ENCODE measurements around the gene NRP2. TPM values are rescaled to one million over a fixed set of nuclear protein-coding genes. Genes with fewer than 3 reads are reported as not detected.

The NRP2 gene
- total and polyA plus RNA-seq, 2 donors (not counting 1 experiment from before 2014, with no cell fraction given), result 1.8 to 6.8 TPM

- 53% methylated on average over 7 of the region's 7 CpGs for WGBS (ENCODE audit: insufficient coverage)
- no peak overlapping the region for H3K9ac ChIP-seq (ENCODE audit: low read length)
These were observed 87.6 kb downstream of the NRP2 start for GRCh38 chr2:205769879-205770278.

GRCh38 chr2:205770577-205770976, 88.3 kb downstream of the NRP2 start:
- Histone ChIP-seq H3K4me2 (replicated peaks; ENCODE audit: low read depth, low read length, poor library complexity, severe bottlenecking) (no peak overlapping the region), H3K36me3 (replicated peaks in 1 of 2; ENCODE audit: control extremely low read depth in 1 of 2, control insufficient read depth in 1 of 2, extremely low read depth in 1 of 2, insufficient read depth in 2 of 2, low read length in 1 of 2) (no peaks in the 10 kb centered on the region), H3K27ac (ENCODE audit: low read length in 2 of 2) (no peak overlapping the region), H3K4me1 (ENCODE audit: control insufficient read depth in 2 of 2, insufficient read depth in 2 of 2, low read length in 2 of 2) (peaks cover 0 to 4% of the 10 kb centered on the region in 2 donors), H3K9ac (ENCODE audit: low read length) (no peak overlapping the region), H3K79me2 (ENCODE audit: control insufficient read depth, insufficient read depth, low read length) (no peaks in the 10 kb centered on the region), H4K20me1 (ENCODE audit: control insufficient read depth, insufficient read depth, low read length, poor library complexity, severe bottlenecking) (no peaks in the 10 kb centered on the region), H3K9me3 (ENCODE audit: control extremely low read depth in 1 of 3, control insufficient read depth in 2 of 3, insufficient read depth in 1 of 3, low read length in 2 of 3) (no peaks in the 10 kb centered on the region), H3K27me3 (replicated peaks in 1 of 4; ENCODE audit: control extremely low read depth in 1 of 4, control insufficient read depth in 3 of 4, insufficient read depth in 4 of 4, low read length in 3 of 4) (no peaks in the 10 kb centered on the region), H2AFZ (ENCODE audit: insufficient read depth, low read depth, low read length, poor library complexity, severe bottlenecking) (no peak overlapping the region), H3K4me3 (ENCODE audit: control extremely low read depth in 1 of 5, extremely low read depth in 1 of 5, insufficient read depth in 1 of 5, low read depth in 2 of 5, low read length in 4 of 5) (no peak overlapping the region)
- no peak for DNase-seq
- WGBS (ENCODE audit: insufficient coverage), result no CpG with 5 or more reads among the region's 7 CpGs
- no peak overlapping the region for H3K27ac Mint-ChIP-seq
- ChIA-PET POLR2A (no interaction called here), CTCF (no interaction called here)
- no peaks in the 10 kb centered on the region for H3K9me3 Mint-ChIP-seq (ENCODE audit: insufficient read depth)
- intact Hi-C loops (cut with micrococcal nuclease), result no loop called here
- TF ChIP-seq CTCF (IDR thresholded peaks at IDR 0.05) (no peak), EZH2 (IDR thresholded peaks at IDR 0.05; ENCODE audit: borderline replicate concordance, insufficient read depth, low read depth, low read length, poor library complexity, severe bottlenecking) (no peak)
- H3K4me1 Mint-ChIP-seq, result peaks cover 5% of the 10 kb centered on the region
- no peak for ATAC-seq (ENCODE audit: low read depth)
- H3K4me3 Mint-ChIP-seq, result no peak overlapping the region
- H3K27me3 Mint-ChIP-seq, result peaks cover 25% of the 10 kb centered on the region

More at GRCh38 chr2:205769879-205770278, 87.6 kb downstream of the NRP2 start:
- CTCF ChIA-PET, result interaction anchor here (1.1 kb wide), 1 partner anchor 8 kb away, joined by 3 read pairs; no protein-coding TSS in a partner anchor
- H3K4me3 Mint-ChIP-seq, result no peak overlapping the region
- no peak for TF ChIP-seq CTCF (IDR thresholded peaks at IDR 0.05)
- TF ChIP-seq EZH2 (IDR thresholded peaks at IDR 0.05; ENCODE audit: borderline replicate concordance, insufficient read depth, low read depth, low read length, poor library complexity, severe bottlenecking), result no peak
- H3K9me3 Mint-ChIP-seq (ENCODE audit: insufficient read depth), result no peaks in the 10 kb centered on the region
- Histone ChIP-seq H3K4me3 (ENCODE audit: control extremely low read depth in 1 of 5, extremely low read depth in 1 of 5, insufficient read depth in 1 of 5, low read depth in 2 of 5, low read length in 4 of 5) (no peak overlapping the region), H3K4me1 (ENCODE audit: control insufficient read depth in 2 of 2, insufficient read depth in 2 of 2, low read length in 2 of 2) (peaks cover 0 to 4% of the 10 kb centered on the region in 2 donors), H4K20me1 (ENCODE audit: control insufficient read depth, insufficient read depth, low read length, poor library complexity, severe bottlenecking) (no peaks in the 10 kb centered on the region), H3K27ac (ENCODE audit: low read length in 2 of 2) (no peak overlapping the region), H3K36me3 (replicated peaks in 1 of 2; ENCODE audit: control extremely low read depth in 1 of 2, control insufficient read depth in 1 of 2, extremely low read depth in 1 of 2, insufficient read depth in 2 of 2, low read length in 1 of 2) (no peaks in the 10 kb centered on the region), H3K4me2 (replicated peaks; ENCODE audit: low read depth, low read length, poor library complexity, severe bottlenecking) (no peak overlapping the region), H2AFZ (ENCODE audit: insufficient read depth, low read depth, low read length, poor library complexity, severe bottlenecking) (no peak overlapping the region), H3K9me3 (ENCODE audit: control extremely low read depth in 1 of 3, control insufficient read depth in 2 of 3, insufficient read depth in 1 of 3, low read length in 2 of 3) (no peaks in the 10 kb centered on the region), H3K79me2 (ENCODE audit: control insufficient read depth, insufficient read depth, low read length) (no peaks in the 10 kb centered on the region), H3K27me3 (replicated peaks in 1 of 4; ENCODE audit: control extremely low read depth in 1 of 4, control insufficient read depth in 3 of 4, insufficient read depth in 4 of 4, low read length in 3 of 4) (no peaks in the 10 kb centered on the region)
- peaks cover 31% of the 10 kb centered on the region for H3K27me3 Mint-ChIP-seq
- intact Hi-C loops (cut with micrococcal nuclease), result loop anchor here (5.0 kb wide), 1 partner anchor 88 kb away; the partner anchor contains the start of gene NRP2
- ATAC-seq (ENCODE audit: low read depth), result no peak
- H3K4me1 Mint-ChIP-seq, result peaks cover 2% of the 10 kb centered on the region
- H3K27ac Mint-ChIP-seq, result no peak overlapping the region
- DNase-seq, result no peak
- POLR2A ChIA-PET, result no interaction called here

Data from B cell (primary cell).